ENCODE results near the gene PALB2.

DNA sequence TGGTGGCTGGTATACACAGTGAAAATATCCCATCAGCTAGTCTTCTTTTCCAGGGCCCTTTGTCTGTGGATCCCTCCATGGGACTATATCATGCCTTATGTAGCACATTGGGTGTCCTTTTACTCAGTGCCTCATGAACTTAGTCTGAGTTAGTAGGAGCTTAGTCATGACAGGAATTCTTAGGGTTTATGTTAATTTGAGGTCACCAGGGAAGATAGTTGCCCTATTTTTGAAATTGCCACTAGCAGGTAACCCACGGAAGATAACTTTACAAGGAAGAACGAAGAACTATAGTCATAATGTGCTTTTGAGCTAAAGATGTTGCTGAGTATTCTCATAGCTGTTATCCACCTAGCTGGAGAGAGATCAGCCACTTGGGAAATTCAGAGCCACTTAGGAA, 22.8 kb upstream of the PALB2 start:
- no peak for TF ChIP-seq REST (IDR thresholded peaks at IDR 0.05; ENCODE audit: low read depth)
- no peak for TF ChIP-seq TAF1 (IDR thresholded peaks at IDR 0.05; ENCODE audit: low read depth)
- no peak for TF ChIP-seq EP300 (IDR thresholded peaks at IDR 0.05; ENCODE audit: borderline replicate concordance)
- TF ChIP-seq YY1 (IDR thresholded peaks at IDR 0.05; ENCODE audit: low read depth): no peak
- TF ChIP-seq CREB1 (IDR thresholded peaks at IDR 0.05; ENCODE audit: low read depth): no peak
- TF ChIP-seq MAX (IDR thresholded peaks at IDR 0.05): no peak
- no peak for TF ChIP-seq NFIC (IDR thresholded peaks at IDR 0.05)
